Panc1 (cell line): ENCODE data around the gene AGBL4. TPM values are rescaled to one million over a fixed set of nuclear protein-coding genes. Genes with fewer than 3 reads are reported as not detected.

Source experiments
- ATAC-seq: fragments of 200-7000 bp; cut with Tn5 transposase; 2 replicates; pipeline ENCODE4 v1.9.1; 2020; ENCODE audit warnings: mild to moderate bottlenecking, moderate library complexity
- BruUV-seq: library from RNA; stranded (reverse); fragments of 400-500 nt; replicated peaks from 2 replicates; lab custom pipeline; 2021; lab: Mats Ljungman, UMichigan
- CTCF ChIA-PET: fragments of 300-600 bp; sonication (Branson Sonifier 250); formaldehyde crosslinking; loops from one replicate; lab custom pipeline; 2022; ENCODE audit warnings: antibody characterized with exemption; lab: Charles Lee
- POLR2A ChIA-PET: fragments of 300-600 bp; sonication (Branson Sonifier 250); formaldehyde crosslinking; loops from one replicate; lab custom pipeline; 2022; ENCODE audit warnings: antibody characterized with exemption; lab: Charles Lee
- DNase-seq: peaks from one replicate; pipeline ENCODE4 v3.0.0-alpha.2; 2010; ENCODE audit warnings: low read depth, low spot score
- H3K27ac ChIP-seq: 2 replicates; pipeline ENCODE4 v1.5.1; 2011; ENCODE audit warnings: mild to moderate bottlenecking, low read length, inconsistent platforms
- H3K27me3 ChIP-seq: fragments of 200-500 bp; sonication (Bioruptor generic); 2 replicates; pipeline ENCODE4 v1.6.0; 2014; ENCODE audit warnings: low read length, inconsistent platforms; ENCODE audit not compliant: control insufficient read depth, insufficient read depth
- H3K36me3 ChIP-seq: fragments of 200-500 bp; sonication (Bioruptor generic); 2 replicates; pipeline ENCODE4 v1.5.1; 2014; ENCODE audit warnings: inconsistent platforms, mild to moderate bottlenecking, low read length, moderate library complexity; ENCODE audit not compliant: control insufficient read depth, insufficient read depth
- H3K4me1 ChIP-seq: 2 replicates; pipeline ENCODE4 v1.5.1; 2011; ENCODE audit warnings: inconsistent platforms, mild to moderate bottlenecking, low read length, moderate library complexity; ENCODE audit not compliant: control insufficient read depth, insufficient read depth
- H3K4me3 ChIP-seq, 2 experiments: 2 replicates each; pipeline ENCODE4 v1.5.1; 2011 to 2012; ENCODE audit warnings: low read depth in 2 of 2, low read length in 2 of 2, mild to moderate bottlenecking in 2 of 2, inconsistent platforms in 1 of 2, moderate library complexity in 1 of 2
- H3K9me3 ChIP-seq: fragments of 200-500 bp; sonication (Bioruptor generic); 2 replicates; pipeline ENCODE4 v1.5.1; 2014; ENCODE audit warnings: low read depth, mild to moderate bottlenecking, inconsistent platforms, low read length, moderate library complexity; ENCODE audit not compliant: control insufficient read depth, insufficient read depth
- POLR2AphosphoS5 ChIP-seq: IDR thresholded peaks from 2 replicates; pipeline ENCODE4 v1.6.1; 2012; ENCODE audit warnings: mild to moderate bottlenecking, low read depth, low read length, moderate library complexity
- SIN3A ChIP-seq: IDR thresholded peaks from 2 replicates; pipeline ENCODE4 v1.6.1; 2012; ENCODE audit warnings: low read depth, mild to moderate bottlenecking, low read length, moderate library complexity, borderline replicate concordance; ENCODE audit not compliant: insufficient read depth
- TCF7L2 ChIP-seq: IDR thresholded peaks from 2 replicates; pipeline ENCODE4 v1.6.1; 2011; ENCODE audit warnings: mild to moderate bottlenecking, low read depth, low read length, inconsistent platforms
- in situ Hi-C: cut with HindIII; loops from 2 replicates; pipeline ENCODE4 v1.10.0; 2016; ENCODE audit warnings: low sequenced_read_pairs, low pct_unique_long_range_greater_than_20kb
- intact Hi-C: fragments of 100-400 bp; cut with micrococcal nuclease; formaldehyde crosslinking; loops from one replicate; pipeline ENCODE4 v1.10.0; 2022; ENCODE audit not compliant: unreplicated experiment
- total RNA-seq: library from RNA; stranded (reverse); gene quantifications from one replicate; pipeline ENCODE4 v1.2.1, GENCODE V29; 2021; ENCODE audit not compliant: unreplicated experiment
- TF ChIP-seq, protein P1 (sequence below), 2 experiments: IDR thresholded peaks; 2 replicates each; pipeline ENCODE4 v1.6.1; 2011 to 2012; ENCODE audit warnings: low read depth in 2 of 2, control low read depth in 1 of 2, low read length in 1 of 2, mild to moderate bottlenecking in 1 of 2, moderate library complexity in 1 of 2; ENCODE audit not compliant: insufficient read depth in 1 of 2
- TF ChIP-seq, protein P2 (sequence below): fragments of 450-650 bp; IDR thresholded peaks from 2 replicates; pipeline ENCODE4 v1.5.1; 2017; ENCODE audit warnings: mild to moderate bottlenecking

Gene AGBL4
- total RNA-seq, 1 experiment from 2014 or later: not detected

DNA sequence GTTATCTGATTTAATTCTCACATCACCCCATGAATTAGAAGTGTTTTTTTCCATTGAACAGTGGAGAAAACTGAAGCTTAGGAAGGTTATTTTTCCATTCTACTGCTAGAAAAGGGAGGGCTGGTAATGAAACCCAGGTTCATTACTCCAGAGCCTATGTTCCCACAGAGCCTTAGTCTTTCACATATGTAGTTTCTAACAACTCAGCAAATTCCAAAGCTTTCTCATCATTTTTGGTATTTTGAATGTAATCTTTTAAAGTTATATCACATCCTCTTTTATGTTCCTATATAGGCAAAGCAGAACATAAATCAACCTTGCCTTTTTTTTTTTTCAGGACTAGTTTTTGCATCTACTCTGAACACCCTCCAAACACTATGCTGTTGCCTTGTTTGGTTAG lies 1115.1 kb downstream of the AGBL4 start:
- H3K36me3 ChIP-seq: no peaks in the 10 kb centered on the region
- in situ Hi-C loops (no loop called here), intact Hi-C loops (no loop called here)
- no peak for DNase-seq
- H3K27me3 ChIP-seq: no peaks in the 10 kb centered on the region
- H3K27ac ChIP-seq: no peak overlapping the region
- no peaks in the 10 kb centered on the region for H3K4me1 ChIP-seq
- TF ChIP-seq, protein P1, sequence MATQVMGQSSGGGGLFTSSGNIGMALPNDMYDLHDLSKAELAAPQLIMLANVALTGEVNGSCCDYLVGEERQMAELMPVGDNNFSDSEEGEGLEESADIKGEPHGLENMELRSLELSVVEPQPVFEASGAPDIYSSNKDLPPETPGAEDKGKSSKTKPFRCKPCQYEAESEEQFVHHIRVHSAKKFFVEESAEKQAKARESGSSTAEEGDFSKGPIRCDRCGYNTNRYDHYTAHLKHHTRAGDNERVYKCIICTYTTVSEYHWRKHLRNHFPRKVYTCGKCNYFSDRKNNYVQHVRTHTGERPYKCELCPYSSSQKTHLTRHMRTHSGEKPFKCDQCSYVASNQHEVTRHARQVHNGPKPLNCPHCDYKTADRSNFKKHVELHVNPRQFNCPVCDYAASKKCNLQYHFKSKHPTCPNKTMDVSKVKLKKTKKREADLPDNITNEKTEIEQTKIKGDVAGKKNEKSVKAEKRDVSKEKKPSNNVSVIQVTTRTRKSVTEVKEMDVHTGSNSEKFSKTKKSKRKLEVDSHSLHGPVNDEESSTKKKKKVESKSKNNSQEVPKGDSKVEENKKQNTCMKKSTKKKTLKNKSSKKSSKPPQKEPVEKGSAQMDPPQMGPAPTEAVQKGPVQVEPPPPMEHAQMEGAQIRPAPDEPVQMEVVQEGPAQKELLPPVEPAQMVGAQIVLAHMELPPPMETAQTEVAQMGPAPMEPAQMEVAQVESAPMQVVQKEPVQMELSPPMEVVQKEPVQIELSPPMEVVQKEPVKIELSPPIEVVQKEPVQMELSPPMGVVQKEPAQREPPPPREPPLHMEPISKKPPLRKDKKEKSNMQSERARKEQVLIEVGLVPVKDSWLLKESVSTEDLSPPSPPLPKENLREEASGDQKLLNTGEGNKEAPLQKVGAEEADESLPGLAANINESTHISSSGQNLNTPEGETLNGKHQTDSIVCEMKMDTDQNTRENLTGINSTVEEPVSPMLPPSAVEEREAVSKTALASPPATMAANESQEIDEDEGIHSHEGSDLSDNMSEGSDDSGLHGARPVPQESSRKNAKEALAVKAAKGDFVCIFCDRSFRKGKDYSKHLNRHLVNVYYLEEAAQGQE (IDR thresholded peaks at IDR 0.05; ENCODE audit: insufficient read depth in 1 of 2, low read depth in 2 of 2, low read length in 1 of 2): no peak
- TF ChIP-seq, protein P2, sequence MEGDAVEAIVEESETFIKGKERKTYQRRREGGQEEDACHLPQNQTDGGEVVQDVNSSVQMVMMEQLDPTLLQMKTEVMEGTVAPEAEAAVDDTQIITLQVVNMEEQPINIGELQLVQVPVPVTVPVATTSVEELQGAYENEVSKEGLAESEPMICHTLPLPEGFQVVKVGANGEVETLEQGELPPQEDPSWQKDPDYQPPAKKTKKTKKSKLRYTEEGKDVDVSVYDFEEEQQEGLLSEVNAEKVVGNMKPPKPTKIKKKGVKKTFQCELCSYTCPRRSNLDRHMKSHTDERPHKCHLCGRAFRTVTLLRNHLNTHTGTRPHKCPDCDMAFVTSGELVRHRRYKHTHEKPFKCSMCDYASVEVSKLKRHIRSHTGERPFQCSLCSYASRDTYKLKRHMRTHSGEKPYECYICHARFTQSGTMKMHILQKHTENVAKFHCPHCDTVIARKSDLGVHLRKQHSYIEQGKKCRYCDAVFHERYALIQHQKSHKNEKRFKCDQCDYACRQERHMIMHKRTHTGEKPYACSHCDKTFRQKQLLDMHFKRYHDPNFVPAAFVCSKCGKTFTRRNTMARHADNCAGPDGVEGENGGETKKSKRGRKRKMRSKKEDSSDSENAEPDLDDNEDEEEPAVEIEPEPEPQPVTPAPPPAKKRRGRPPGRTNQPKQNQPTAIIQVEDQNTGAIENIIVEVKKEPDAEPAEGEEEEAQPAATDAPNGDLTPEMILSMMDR: no peak
- no peak for TF ChIP-seq TCF7L2
- no peak for TF ChIP-seq POLR2AphosphoS5
- no peak for TF ChIP-seq SIN3A
- BruUV-seq: no TSS peak
- POLR2A ChIA-PET: no interaction called here
- CTCF ChIA-PET: no interaction called here
- H3K9me3 ChIP-seq: no peaks in the 10 kb centered on the region
- ATAC-seq: no peak
- no peak overlapping the region for H3K4me3 ChIP-seq

DNA sequence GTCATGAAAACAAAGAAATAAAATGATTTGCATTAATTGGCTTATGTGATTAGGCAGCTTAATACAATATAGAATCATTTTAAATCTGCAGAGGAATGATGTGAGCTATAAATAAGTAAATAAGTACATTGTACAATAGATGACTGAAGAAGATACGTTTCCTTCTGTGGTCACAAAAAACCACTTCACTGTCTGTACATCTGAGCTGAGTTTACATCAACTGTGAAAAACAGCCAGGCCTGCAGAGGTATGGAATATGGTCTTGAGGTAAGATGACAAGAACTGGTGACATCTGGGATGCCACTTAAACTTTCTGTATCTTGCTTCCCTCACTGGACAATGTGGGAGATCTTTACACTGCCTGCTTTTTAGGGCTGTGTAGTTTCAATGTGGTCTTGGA lies 1117.0 kb downstream of the AGBL4 start:
- in situ Hi-C loops: no loop called here
- ChIA-PET POLR2A (no interaction called here), CTCF (no interaction called here)
- Histone ChIP-seq H3K27ac (no peak overlapping the region), H3K4me1 (no peaks in the 10 kb centered on the region), H3K4me3 (no peak overlapping the region), H3K36me3 (no peaks in the 10 kb centered on the region), H3K27me3 (no peaks in the 10 kb centered on the region), H3K9me3 (no peaks in the 10 kb centered on the region)
- intact Hi-C loops: no loop called here
- no peak for DNase-seq
- ATAC-seq: no peak
- TF ChIP-seq, protein P1 (IDR thresholded peaks at IDR 0.05; ENCODE audit: insufficient read depth in 1 of 2, low read depth in 2 of 2, low read length in 1 of 2): no peak
- TF ChIP-seq TCF7L2: no peak
- no peak for TF ChIP-seq POLR2AphosphoS5
- no peak for TF ChIP-seq SIN3A
- TF ChIP-seq, protein P2: no peak
- BruUV-seq: no TSS peak
